ENCODE results near the gene POLR2H.

POLR2H gene

DNA sequence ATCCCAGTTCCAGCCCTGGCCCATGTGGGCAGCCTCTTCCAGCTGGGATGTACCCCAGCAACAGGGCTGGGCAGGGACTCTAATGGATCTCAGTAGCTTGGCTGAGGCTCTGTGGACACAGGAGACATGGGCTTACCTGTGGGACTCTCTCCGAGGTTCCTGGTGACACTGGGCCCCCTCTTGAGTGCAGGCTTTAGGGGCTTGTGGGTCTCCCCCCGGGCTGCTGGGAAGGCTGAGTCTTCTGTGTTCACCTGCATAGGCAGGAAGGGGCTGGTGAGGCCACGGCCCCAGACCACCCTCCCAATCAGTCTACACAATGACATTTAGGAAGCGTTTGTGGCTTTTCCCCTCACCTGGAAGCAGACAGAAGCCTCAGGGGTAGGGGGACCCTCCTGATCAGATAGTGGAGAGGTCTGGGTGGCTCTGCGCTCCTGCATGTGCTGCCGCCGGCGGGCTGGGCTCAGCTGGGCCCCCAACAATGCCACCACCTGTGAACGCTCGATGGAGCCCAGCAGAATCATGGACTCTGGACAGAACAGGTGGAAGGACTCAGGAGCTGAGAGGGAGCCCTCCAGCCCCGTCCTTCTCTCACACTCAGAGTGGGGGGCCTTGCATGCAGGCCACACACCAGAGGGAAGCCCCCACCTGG is 8.5 kb upstream of the POLR2H start:
- no peak for DNase-seq

DNA sequence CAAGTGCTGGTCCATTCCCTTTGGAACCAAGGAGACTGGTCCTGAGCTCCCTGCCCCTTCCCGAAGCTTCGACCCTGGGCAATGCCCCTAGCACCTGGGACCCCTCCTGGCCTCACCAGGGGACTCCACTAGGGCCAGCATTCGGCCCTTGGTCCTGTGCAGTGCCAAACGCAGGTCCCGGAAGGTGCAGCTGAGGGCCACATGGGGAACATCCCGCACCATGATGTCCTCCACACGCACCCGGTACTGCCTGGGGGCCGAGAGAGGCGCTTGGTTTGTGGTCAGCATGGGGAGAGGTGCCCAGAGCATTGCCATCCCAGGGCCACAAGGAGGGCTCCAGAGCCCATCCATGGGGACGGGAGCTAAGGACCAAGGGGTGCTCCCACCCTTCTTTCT is 8.0 kb upstream of the POLR2H start:
- no peak for DNase-seq

- peak; percentile 21 for DNase-seq
Observed at GRCh38 chr3:184354121-184354728, 7.3 kb upstream of the POLR2H start.

- no peak for DNase-seq
Observed at GRCh38 chr3:184354754-184355153, 6.8 kb upstream of the POLR2H start.

- DNase-seq, result no peak
Observed at GRCh38 chr3:184355261-184356040, 6.1 kb upstream of the POLR2H start.

GRCh38 chr3:184357248-184358123 is 4.0 kb upstream of the POLR2H start:
- DNase-seq, result no peak

GRCh38 chr3:184358124-184358767 is 3.3 kb upstream of the POLR2H start:
- no peak for DNase-seq

DNA sequence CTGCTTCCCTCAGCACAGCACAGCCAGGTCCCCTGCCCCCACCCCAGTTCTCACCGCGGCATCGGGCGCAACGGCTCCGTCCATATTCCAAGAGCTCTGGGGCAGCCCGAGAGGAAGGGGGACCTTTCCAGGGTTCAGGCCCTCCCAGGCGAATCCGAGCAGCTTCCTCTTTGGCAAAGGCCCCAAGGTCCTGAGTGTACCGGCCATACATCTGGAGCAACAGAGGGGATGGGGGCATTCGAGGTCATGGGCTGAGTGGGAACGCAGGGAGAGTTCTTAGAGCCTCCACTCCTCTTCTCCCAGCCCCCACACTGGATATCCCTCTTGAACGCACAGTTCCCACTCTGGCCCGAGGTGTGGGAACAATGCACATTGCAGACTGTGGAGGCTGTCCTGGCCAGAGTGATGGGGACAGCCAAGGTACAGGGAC is 2.6 kb upstream of the POLR2H start:
- DNase-seq, result no peak

- DNase-seq, result no peak
Observed at GRCh38 chr3:184359610-184360009, 1.9 kb upstream of the POLR2H start.

- no peak for DNase-seq
Observed at GRCh38 chr3:184360070-184360928, 1.2 kb upstream of the POLR2H start.

- no peak for DNase-seq
Observed at GRCh38 chr3:184360929-184361531, 480 bp upstream of the POLR2H start.

DNA sequence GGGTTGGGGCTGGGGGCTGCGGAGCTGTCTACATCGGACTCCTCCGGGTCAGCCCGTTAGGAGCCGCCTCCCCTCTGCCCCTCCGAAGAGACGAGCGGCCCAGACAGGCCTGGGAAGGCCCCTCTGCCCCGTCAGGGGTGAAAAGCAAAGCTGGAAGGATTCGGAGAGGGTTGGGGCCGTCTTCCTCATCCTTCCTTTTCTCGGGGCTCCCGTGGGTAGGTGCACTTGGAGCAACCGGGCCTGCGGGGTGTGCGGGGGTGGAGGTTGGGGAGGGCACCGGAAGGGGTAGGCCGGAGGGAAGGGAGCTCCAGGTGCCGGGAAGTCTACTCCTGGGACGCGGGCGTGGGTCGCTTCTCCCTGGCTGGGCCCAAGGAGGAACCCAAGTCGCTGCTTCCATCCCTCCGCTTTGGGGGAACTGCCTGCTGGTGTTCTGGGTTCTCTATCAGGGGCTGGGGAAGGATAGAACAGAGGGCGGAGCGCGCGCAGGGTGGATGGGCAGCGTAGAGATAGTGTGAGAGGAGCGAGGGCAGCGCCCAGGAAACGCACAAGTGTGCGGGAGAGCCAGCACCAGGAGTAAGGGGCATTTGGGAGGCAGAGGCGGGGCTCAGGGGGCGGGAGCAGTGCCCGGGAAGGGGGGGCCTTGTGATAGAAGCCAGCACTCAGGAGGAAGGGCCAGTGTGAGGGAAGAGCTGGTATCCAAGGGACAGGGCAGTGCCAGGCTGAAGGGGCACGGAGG is 590 bp downstream of the POLR2H start:
- peak; percentile 17 for DNase-seq

DNA sequence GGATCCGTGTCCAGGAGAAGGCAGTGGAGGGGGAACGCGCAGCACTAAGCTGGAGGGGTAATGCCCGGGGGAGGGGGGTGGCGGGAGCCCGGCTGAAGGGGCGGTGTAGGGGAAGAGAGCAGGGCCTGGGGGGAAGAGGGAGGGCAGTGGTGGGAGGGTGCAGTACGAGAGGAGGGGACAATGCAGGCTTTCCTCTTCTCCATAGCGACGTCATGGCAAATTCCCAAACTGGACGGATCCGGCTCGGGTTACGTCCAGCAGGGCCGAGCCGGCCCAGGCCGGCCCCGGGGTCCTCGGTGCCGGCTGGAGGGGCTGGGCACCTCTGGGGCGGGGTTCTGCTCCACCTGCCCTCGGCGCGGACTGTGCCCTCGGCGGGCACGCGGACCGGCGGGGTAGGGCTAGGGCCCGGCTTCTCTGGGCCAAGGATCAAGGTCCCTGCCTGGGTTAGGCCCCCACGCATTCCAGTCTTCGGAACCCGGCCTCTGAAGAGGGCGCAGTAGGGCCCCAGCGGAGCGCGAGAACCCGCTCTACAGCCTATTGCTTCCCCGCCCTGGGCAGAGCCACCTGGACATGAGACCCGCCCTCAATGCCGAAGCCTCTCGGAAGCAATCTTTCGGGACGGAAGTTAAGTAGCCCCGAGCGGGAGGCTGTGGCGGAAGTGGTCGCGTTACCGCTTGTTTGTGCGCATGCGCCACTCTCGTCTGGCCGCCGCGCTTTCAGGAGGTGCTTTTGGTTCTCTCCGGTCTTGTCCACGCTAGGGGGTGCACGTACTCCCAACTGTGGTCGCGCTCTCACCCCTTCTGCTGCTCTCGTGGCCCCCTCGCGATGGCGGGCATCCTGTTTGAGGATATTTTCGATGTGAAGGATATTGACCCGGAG is 1.4 kb downstream of the POLR2H start:
- DNase-seq, result peak; percentile 96

DNA sequence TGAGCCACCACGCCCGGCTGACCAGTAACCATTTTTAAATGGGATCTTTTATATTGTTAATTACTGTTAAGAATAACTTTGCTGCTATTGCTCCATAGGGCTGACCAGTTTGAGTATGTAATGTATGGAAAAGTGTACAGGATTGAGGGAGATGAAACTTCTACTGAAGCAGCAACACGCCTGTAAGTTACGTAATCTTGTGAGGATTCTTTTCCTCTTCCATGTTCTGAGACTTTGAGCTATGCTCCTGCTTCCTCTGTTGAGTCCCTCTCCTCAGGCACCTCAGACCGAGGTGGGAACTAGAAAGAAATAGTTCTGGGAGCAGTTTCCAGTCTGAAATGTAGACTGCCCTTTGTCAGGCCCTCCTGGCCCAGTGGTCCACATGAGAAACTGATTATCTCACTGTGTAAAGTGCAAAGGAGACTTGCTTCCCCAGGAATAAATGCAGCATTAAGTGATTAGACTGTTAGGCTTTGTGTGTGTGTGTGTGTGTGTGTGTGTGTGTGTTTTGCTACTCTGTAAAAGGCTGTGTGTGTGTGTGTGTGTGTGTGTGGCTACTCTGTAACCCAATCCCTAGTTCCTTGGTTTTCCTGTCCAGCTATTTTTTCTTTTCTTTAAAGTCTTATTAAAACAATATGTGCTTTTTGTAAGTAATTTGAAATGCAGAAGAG is 5.2 kb downstream of the POLR2H start:
- DNase-seq, result no peak

DNA sequence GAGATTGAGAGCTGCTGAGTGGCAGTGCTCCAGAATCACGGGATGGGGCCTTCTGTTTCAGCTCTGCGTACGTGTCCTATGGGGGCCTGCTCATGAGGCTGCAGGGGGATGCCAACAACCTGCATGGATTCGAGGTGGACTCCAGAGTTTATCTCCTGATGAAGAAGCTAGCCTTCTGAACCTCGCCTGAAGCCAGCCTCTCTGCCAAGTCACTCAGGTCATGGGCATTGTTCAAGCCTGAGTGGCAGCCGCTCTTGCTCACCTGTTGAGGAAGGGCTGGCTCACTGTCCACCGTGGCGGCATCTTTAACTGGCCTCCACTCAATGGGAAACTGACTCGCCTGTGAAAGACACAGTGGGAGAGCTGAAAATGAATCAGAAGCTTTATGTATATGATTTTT is 6.6 kb downstream of the POLR2H start:
- no peak for DNase-seq

GRCh38 chr3:184368586-184369183 is 7.2 kb downstream of the POLR2H start:
- DNase-seq, result no peak

DNA sequence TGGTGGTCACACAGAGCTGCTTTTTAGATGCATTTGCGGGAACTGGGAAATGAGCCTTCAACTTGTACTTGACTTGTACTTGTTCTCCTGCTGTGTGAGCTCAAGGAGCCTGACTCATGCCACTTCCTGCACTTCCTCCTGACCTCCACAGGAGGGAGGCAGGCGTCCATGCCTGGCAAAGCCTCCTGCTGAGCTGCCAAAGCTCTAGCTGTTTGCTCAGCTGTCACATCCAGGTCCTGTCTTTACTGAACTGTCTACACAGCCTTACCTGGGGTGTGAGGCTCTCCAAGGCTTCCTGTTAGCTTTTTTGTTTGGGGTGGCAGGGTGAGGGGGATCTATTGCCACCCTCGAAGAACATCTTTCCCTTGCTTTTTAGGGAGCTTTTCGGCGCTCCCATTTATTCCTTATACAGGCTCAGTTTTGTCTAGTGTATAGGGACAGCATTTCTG is 10.1 kb downstream of the POLR2H start:
- DNase-seq, result peak; percentile 81

GRCh38 chr3:184372296-184372821 is 10.8 kb downstream of the POLR2H start:
- no peak for DNase-seq
